Spleen (tissue), 7 donors: ENCODE measurements around the gene ZRANB1.

Experiments
- POLR2A ChIP-seq, 3 donors: fragments of 450-650 bp; IDR thresholded peaks; one replicate each; pipeline ENCODE4 v1.5.1; 2017; ENCODE audit warnings: antibody characterized with exemption in 3 of 3, mild to moderate bottlenecking in 1 of 3
- TF ChIP-seq, protein P1 (sequence below), 11 experiments: fragments of 200-600 bp in 7 of 11; fragments of 450-650 bp in 4 of 11; sonication (generic) in 4 of 11; IDR thresholded peaks in 8 of 11; conservative IDR thresholded peaks in 3 of 11; 1 replicate in 7 of 11; 2 replicates in 4 of 11; pipeline versions ENCODE4 v1.4.0 to v1.8.0; 2016 to 2021; ENCODE audit warnings: antibody characterized with exemption in 11 of 11, inconsistent platforms in 4 of 11, mild to moderate bottlenecking in 1 of 11
- donor health status: DM: no; HTN: no; CAD: no; lungs with moderate emphysema.
- donor health status: DM: no; HTN: no; CAD: no.
- donor health status: DM: no; HTN: no; CAD: no.

DNA sequence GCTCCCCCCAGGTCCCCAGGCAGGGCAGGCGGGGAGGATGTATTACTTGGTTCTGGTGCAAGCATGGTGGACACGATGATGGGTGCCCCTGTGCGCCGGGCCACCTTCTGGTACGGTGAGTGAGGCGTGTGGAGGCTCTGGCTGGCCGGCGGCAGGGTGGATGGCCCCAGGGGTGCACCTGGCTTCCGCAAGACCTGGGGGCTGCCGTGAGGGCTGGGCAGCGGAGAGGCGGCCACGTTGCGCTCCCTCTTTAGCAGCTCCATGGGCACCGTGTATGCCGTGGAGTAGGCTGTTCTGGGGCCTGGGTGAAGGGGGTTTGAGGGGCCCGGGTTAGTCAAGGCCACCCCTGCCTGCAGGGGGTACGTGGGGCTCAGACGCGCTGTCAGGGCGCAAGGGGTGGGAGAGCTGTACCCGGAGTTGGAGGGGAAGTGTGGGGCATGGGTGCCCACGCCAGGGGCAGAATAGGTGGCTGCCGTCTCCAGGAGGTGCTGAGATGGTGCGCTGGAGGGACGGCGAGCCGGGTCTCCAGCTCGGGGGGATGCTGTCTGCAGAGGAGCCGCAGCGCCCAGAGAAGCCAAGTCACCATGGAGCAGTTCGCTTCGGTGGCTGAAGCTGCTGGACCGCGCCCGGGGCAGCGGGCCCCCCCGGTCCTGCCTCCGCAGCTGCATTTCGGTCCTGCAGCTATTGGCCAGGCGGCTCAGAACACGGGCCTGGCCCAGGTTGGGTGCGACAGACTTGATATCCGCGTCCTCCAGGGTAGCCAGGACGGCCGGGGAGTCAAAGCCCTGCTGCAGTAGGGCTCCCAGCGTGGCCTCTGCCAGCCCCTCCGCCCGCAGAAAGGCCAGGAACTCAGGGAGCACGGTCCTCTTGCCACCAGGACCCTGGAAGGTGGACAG, 84.4 kb downstream of the ZRANB1 start:
- TF ChIP-seq, protein P1, sequence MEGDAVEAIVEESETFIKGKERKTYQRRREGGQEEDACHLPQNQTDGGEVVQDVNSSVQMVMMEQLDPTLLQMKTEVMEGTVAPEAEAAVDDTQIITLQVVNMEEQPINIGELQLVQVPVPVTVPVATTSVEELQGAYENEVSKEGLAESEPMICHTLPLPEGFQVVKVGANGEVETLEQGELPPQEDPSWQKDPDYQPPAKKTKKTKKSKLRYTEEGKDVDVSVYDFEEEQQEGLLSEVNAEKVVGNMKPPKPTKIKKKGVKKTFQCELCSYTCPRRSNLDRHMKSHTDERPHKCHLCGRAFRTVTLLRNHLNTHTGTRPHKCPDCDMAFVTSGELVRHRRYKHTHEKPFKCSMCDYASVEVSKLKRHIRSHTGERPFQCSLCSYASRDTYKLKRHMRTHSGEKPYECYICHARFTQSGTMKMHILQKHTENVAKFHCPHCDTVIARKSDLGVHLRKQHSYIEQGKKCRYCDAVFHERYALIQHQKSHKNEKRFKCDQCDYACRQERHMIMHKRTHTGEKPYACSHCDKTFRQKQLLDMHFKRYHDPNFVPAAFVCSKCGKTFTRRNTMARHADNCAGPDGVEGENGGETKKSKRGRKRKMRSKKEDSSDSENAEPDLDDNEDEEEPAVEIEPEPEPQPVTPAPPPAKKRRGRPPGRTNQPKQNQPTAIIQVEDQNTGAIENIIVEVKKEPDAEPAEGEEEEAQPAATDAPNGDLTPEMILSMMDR (IDR thresholded peaks at IDR 0.05 in 8 of 11, conservative IDR thresholded peaks at IDR 0.05 in 3 of 11) = no peak
- TF ChIP-seq POLR2A (IDR thresholded peaks at IDR 0.05) = no peak
